Gastrocnemius medialis (tissue), 4 donors: ENCODE results near the gene CCNF. TPM values are rescaled to one million over a fixed set of nuclear protein-coding genes. Genes with fewer than 3 reads are reported as not detected.

Experiments
- ATAC-seq, 2 donors: fragments of 150-250 bp; one replicate each; pipeline ENCODE4 v1.9.1; 2016
- DNase-seq, 2 donors: peaks; one replicate each; pipeline ENCODE4 v3.0.0-alpha.2; 2019
- H3K27ac ChIP-seq, 4 donors: fragments of 200-600 bp; sonication (generic); 1 replicate in 1 of 4; 2 replicates in 3 of 4; pipeline ENCODE4 v1.5.1; 2016 to 2018; ENCODE audit warnings: mild to moderate bottlenecking in 2 of 4, moderate library complexity in 1 of 4
- H3K27me3 ChIP-seq, 3 donors: fragments of 200-600 bp; sonication (generic) in 2 of 3; 1 replicate in 1 of 3; 2 replicates in 2 of 3; pipeline versions ENCODE4 v1.5.1 to v1.6.0; 2016 to 2019; ENCODE audit warnings: mild to moderate bottlenecking in 1 of 3, moderate library complexity in 1 of 3
- H3K36me3 ChIP-seq, 2 donors: fragments of 200-600 bp; sonication (generic) in 1 of 2; one replicate each; pipeline ENCODE4 v1.5.1; 2017 to 2018
- H3K4me1 ChIP-seq, 2 donors: fragments of 200-600 bp; sonication (generic) in 1 of 2; one replicate each; pipeline ENCODE4 v1.5.1; 2016 to 2017; ENCODE audit warnings: mild to moderate bottlenecking in 2 of 2
- H3K4me3 ChIP-seq, 4 donors: fragments of 200-600 bp; sonication (generic) in 3 of 4; 1 replicate in 1 of 4; 2 replicates in 3 of 4; pipeline ENCODE4 v1.5.1; 2016 to 2019; ENCODE audit warnings: mild to moderate bottlenecking in 2 of 4
- H3K9me3 ChIP-seq, 3 donors: fragments of 200-600 bp; sonication (generic) in 2 of 3; 1 replicate in 1 of 3; 2 replicates in 2 of 3; pipeline ENCODE4 v1.5.1; 2016 to 2019
- CTCF ChIP-seq, 5 experiments: fragments of 450-650 bp in 3 of 5; fragments of 200-600 bp in 2 of 5; sonication (generic) in 2 of 5; IDR thresholded peaks in 4 of 5; conservative IDR thresholded peaks in 1 of 5; 1 replicate in 4 of 5; 2 replicates in 1 of 5; pipeline ENCODE4 v1.5.1; 2016 to 2019; ENCODE audit warnings: antibody characterized with exemption in 5 of 5, mild to moderate bottlenecking in 3 of 5, moderate library complexity in 3 of 5
- POLR2A ChIP-seq, 2 donors: fragments of 450-650 bp; IDR thresholded peaks; one replicate each; pipeline ENCODE4 v1.6.1; 2017; ENCODE audit warnings: antibody characterized with exemption in 2 of 2, mild to moderate bottlenecking in 2 of 2, moderate library complexity in 2 of 2
- in situ Hi-C, 4 donors: fragments of 200-750 bp; cut with MboI; loops; one replicate each; pipeline versions ENCODE4 v1.15.0 to v1.8.0; 2017; ENCODE audit warnings: low sequenced_read_pairs in 4 of 4
- intact Hi-C: fragments of 100-400 bp; cut with DNase I; formaldehyde crosslinking; loops from one replicate; pipeline ENCODE4 v1.15.1; 2023; ENCODE audit warnings: low total_unique reads
- total RNA-seq, 4 donors: library from RNA; depleted of rRNA; stranded (reverse); fragments of >200 nt; gene quantifications; one replicate each; pipeline versions ENCODE4 v1.1.0 to v1.2.3, GENCODE V29; 2016

CCNF gene
- total RNA-seq, 4 donors from 2014 or later = 1.8 to 3.6 (median 2.4) TPM

GRCh38 chr16:2398520-2398919 is 30.7 kb upstream of the CCNF start:
- no peak overlapping the region for H3K4me3 ChIP-seq
- H3K36me3 ChIP-seq = no peaks in the 10 kb centered on the region
- H3K4me1 ChIP-seq = no peaks in the 10 kb centered on the region
- no peak for ATAC-seq
- no peaks in the 10 kb centered on the region for H3K9me3 ChIP-seq
- H3K27ac ChIP-seq = no peak overlapping the region
- no peak for TF ChIP-seq POLR2A (IDR thresholded peaks at IDR 0.05)
- TF ChIP-seq CTCF (IDR thresholded peaks at IDR 0.05 in 4 of 5, conservative IDR thresholded peaks at IDR 0.05 in 1 of 5) = no peak
- no peak for DNase-seq
- H3K27me3 ChIP-seq = no peaks in the 10 kb centered on the region
- in situ Hi-C loops = no loop called here
- intact Hi-C loops = no loop called here

GRCh38 chr16:2404099-2404498 is 25.1 kb upstream of the CCNF start:
- intact Hi-C loops (no loop called here), in situ Hi-C loops (no loop called here)
- Histone ChIP-seq H3K27me3 (no peaks in the 10 kb centered on the region), H3K36me3 (no peaks in the 10 kb centered on the region), H3K4me1 (no peaks in the 10 kb centered on the region), H3K4me3 (no peak overlapping the region), H3K9me3 (no peaks in the 10 kb centered on the region), H3K27ac (no peak overlapping the region)
- ATAC-seq = no peak
- DNase-seq = no peak
- TF ChIP-seq CTCF (IDR thresholded peaks at IDR 0.05 in 4 of 5, conservative IDR thresholded peaks at IDR 0.05 in 1 of 5) (no peak), POLR2A (IDR thresholded peaks at IDR 0.05) (no peak)

GRCh38 chr16:2415085-2415484 is 14.2 kb upstream of the CCNF start:
- Histone ChIP-seq H3K36me3 (no peaks in the 10 kb centered on the region), H3K4me1 (no peaks in the 10 kb centered on the region), H3K9me3 (no peaks in the 10 kb centered on the region), H3K27ac (no peak overlapping the region), H3K27me3 (peaks cover 0 to 5% (median 5%) of the 10 kb centered on the region in 3 donors), H3K4me3 (no peak overlapping the region)
- ATAC-seq = no peak
- in situ Hi-C loops (no loop called here), intact Hi-C loops (no loop called here)
- TF ChIP-seq POLR2A (IDR thresholded peaks at IDR 0.05) (no peak), CTCF (IDR thresholded peaks at IDR 0.05 in 4 of 5, conservative IDR thresholded peaks at IDR 0.05 in 1 of 5) (no peak)
- no peak for DNase-seq

- ATAC-seq = no peak
- Histone ChIP-seq H3K4me1 (no peaks in the 10 kb centered on the region), H3K27me3 (peaks cover 0 to 5% (median 4%) of the 10 kb centered on the region in 3 donors), H3K4me3 (no peak overlapping the region), H3K9me3 (no peaks in the 10 kb centered on the region), H3K36me3 (no peaks in the 10 kb centered on the region), H3K27ac (no peak overlapping the region)
- TF ChIP-seq CTCF (IDR thresholded peaks at IDR 0.05 in 4 of 5, conservative IDR thresholded peaks at IDR 0.05 in 1 of 5) (no peak), POLR2A (IDR thresholded peaks at IDR 0.05) (no peak)
- intact Hi-C loops = loop anchor here (10.0 kb wide), 1 partner anchor 65 kb away; no protein-coding TSS in a partner anchor
- DNase-seq = no peak
- in situ Hi-C loops = no loop called here
Observed at GRCh38 chr16:2420035-2420434, 9.2 kb upstream of the CCNF start.
